ENCODE results near the gene ZNF473.

ZNF473 gene

GRCh38 chr19:50003810-50004419, 21.9 kb upstream of the ZNF473 start:
- peak; percentile 29 to 56 for DNase-seq

- peak; percentile 25 to 37 for DNase-seq
Measured at GRCh38 chr19:50005428-50005827, 20.4 kb upstream of the ZNF473 start.

GRCh38 chr19:50007170-50007569, 18.6 kb upstream of the ZNF473 start:
- DNase-seq = no peak

- DNase-seq = no peak
Measured at GRCh38 chr19:50007947-50008346, 17.9 kb upstream of the ZNF473 start.

GRCh38 chr19:50008532-50008931, 17.3 kb upstream of the ZNF473 start:
- peak; percentile 22 to 32 for DNase-seq

- DNase-seq = no peak
Measured at GRCh38 chr19:50016225-50016807, 9.5 kb upstream of the ZNF473 start.

GRCh38 chr19:50020481-50020880, 5.3 kb upstream of the ZNF473 start:
- DNase-seq = no peak

GRCh38 chr19:50022823-50023222, 3.0 kb upstream of the ZNF473 start:
- no peak for DNase-seq

- DNase-seq = no peak
Measured at GRCh38 chr19:50024719-50025021, 1.1 kb upstream of the ZNF473 start.

- DNase-seq = peak; percentile 97 to 98
Measured at GRCh38 chr19:50025022-50025793, 597 bp upstream of the ZNF473 start, which contains the start of gene VRK3. TSS of gene VRK3 (minus strand) at chr19:50025372. CDS start at chr19:50016162, 9,210 bp downstream.

- DNase-seq = no peak
Measured at GRCh38 chr19:50026550-50026906, 723 bp downstream of the ZNF473 start.

- DNase-seq = no peak
Measured at GRCh38 chr19:50030225-50030624, 4.4 kb downstream of the ZNF473 start.

GRCh38 chr19:50030937-50031336, 5.1 kb downstream of the ZNF473 start:
- no peak for DNase-seq

- no peak for DNase-seq
Measured at GRCh38 chr19:50036908-50037307, 11.1 kb downstream of the ZNF473 start.

- no peak for DNase-seq
Measured at GRCh38 chr19:50039968-50040367, 14.2 kb downstream of the ZNF473 start.

GRCh38 chr19:50040967-50041366, 15.2 kb downstream of the ZNF473 start:
- no peak for DNase-seq

GRCh38 chr19:50042363-50043024, 16.7 kb downstream of the ZNF473 start:
- DNase-seq = no peak

- no peak for DNase-seq
Measured at GRCh38 chr19:50043967-50044366, 18.2 kb downstream of the ZNF473 start.

- no peak for DNase-seq
Measured at GRCh38 chr19:50044922-50045321, 19.1 kb downstream of the ZNF473 start.

GRCh38 chr19:50046649-50047503, 21.1 kb downstream of the ZNF473 start:
- peak; percentile 68 to 74 for DNase-seq

GRCh38 chr19:50047671-50048070, 21.9 kb downstream of the ZNF473 start:
- no peak for DNase-seq

- peak; percentile 82 to 84 for DNase-seq
Measured at GRCh38 chr19:50050406-50051227, 24.8 kb downstream of the ZNF473 start.
